Pulmonary artery endothelial cell (primary cell): ENCODE results near the gene SELENOK. TPM values are rescaled to one million over a fixed set of nuclear protein-coding genes. Genes with fewer than 3 reads are reported as not detected.

Experiments used
- DNase-seq: peaks from one replicate; pipeline ENCODE4 v3.0.0-alpha.2; 2011; ENCODE audit warnings: low read depth, low spot score
- total RNA-seq: library from RNA; depleted of rRNA; stranded (reverse); fragments of >200 nt; gene quantifications from 2 replicates; pipeline ENCODE4 v1.2.3, GENCODE V29; 2014

The SELENOK gene
- total RNA-seq, 1 donor from 2014 or later: 18.5 TPM

DNA sequence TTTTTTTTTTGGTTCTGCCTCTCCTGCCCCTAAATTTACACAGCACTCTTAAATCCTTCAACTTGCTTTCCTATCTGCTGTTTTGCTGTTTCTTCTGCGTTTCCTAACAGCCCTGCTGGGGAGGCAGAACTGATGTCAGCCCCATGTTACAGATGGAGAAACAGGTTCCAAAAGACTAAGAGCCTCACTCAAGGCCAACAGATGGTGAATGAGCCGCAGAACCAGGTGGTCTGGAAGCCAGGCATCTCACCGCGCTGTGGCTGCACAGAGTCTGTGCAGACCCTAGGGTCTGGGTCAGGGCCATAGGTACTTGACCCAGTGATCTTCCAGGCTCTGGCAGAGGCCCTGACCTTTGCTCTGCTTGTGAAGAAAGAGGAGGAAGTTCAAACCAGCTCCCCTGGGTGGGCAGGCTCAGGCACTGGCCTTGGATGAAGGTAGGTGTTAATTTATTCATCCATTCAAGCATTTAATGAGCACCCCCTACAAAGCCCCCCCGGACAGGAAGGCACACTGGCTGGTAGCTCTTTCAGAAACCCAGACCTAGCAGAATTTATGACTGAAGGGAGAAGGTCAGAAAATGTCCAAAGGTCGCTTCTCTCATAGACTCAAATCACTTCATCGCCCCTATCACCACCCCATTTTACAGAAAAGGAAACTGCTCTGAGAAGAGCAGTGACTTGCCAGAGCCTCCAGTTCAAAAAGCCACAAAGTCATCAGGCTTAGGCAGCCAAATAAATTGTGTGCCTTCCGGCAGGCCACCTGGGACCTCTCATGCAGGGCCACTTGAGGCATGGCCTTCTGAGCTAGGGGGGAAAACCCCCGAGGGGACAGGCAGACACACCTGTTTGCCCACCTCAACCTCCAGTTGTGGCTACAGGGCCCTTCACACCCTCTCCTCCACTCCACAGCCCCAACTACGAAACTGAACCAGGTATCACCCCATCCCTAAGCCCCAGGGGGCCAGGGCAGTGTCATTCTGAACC lies 48.2 kb downstream of the SELENOK start:
- no peak for DNase-seq

GRCh38 chr3:53842436-53843194 lies 49.0 kb downstream of the SELENOK start:
- no peak for DNase-seq

- no peak for DNase-seq
Observed at GRCh38 chr3:53841296-53841695, 50.4 kb downstream of the SELENOK start.

- no peak for DNase-seq
Observed at GRCh38 chr3:53837331-53837730, 54.3 kb downstream of the SELENOK start.

- no peak for DNase-seq
Observed at GRCh38 chr3:53836084-53836872, 55.4 kb downstream of the SELENOK start.

GRCh38 chr3:53835257-53835656 lies 56.4 kb downstream of the SELENOK start:
- DNase-seq: no peak

DNA sequence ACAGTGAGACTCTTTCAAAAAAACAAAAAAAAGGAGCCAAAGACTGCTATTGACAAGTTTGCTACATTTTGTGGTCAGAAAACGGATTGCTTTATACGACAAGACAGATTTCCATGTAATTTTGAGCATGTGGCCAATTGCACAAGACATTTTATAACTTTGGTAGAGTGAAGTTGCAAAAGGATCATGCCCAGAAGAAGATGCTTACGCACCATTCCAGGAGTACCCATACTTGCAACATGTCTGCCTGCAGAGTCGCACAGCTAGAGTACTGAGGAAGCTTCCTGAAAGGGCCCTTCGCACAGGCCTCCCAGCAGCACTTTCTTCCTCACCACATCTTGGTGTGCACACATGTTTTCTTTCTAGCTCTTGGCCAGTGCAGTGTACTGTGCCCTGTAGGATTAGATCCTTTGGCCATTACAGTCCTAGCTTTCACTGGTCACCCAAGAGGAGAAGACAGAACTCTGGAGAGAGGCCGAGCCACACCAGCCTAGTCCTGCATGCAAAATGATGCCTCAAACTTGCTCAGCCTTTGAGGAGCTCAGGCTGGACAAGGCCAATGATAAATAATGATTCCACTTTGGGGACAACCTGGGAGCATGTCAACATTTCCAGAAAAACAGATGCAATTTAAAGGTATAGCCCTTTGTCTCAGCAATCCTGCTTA lies 57.1 kb downstream of the SELENOK start:
- DNase-seq: no peak

Other genes with a start within 250 kb of the SELENOK start
- 0.07 and 0.25 TPM in 2 replicates for gene CHDH, start 45.4 kb downstream of the SELENOK start, total RNA-seq
- not detected in 2 replicates for gene IL17RB, start 45.3 kb downstream of the SELENOK start, total RNA-seq
- gene ACTR8, start 9.7 kb downstream of the SELENOK start, total RNA-seq: 32.0 and 32.2 TPM in 2 replicates
- gene CACNA2D3, start 230.7 kb upstream of the SELENOK start, total RNA-seq: not detected in 2 replicates